Stomach (tissue), 4 donors: ENCODE results near the gene CROT.

Experiments used
- CTCF ChIP-seq, 7 experiments: fragments of 450-650 bp in 4 of 7; fragments of 200-600 bp in 3 of 7; sonication (generic) in 3 of 7; IDR thresholded peaks; one replicate each; pipeline ENCODE4 v1.5.1; 2016 to 2019; ENCODE audit warnings: antibody characterized with exemption in 7 of 7, control low read depth in 2 of 7, mild to moderate bottlenecking in 1 of 7
- POLR2A ChIP-seq, 4 donors: fragments of 450-650 bp; IDR thresholded peaks; one replicate each; pipeline ENCODE4 v1.6.1; 2016; ENCODE audit warnings: antibody characterized with exemption in 4 of 4, control low read depth in 2 of 4, mild to moderate bottlenecking in 1 of 4, moderate library complexity in 1 of 4

GRCh38 chr7:87370660-87371180 is 25.3 kb downstream of the CROT start:
- no peak for TF ChIP-seq POLR2A (IDR thresholded peaks at IDR 0.05)
- TF ChIP-seq CTCF (IDR thresholded peaks at IDR 0.05) = no peak
